ENCODE data around the gene AXIN2. TPM values are rescaled to one million over a fixed set of nuclear protein-coding genes. Genes with fewer than 3 reads are reported as not detected.
"Not testable (repeated sequence)": the region's sequence is repeated elsewhere in the genome, so short reads cannot be mapped to it uniquely, and the experiment has no call there.

Gene AXIN2
- polyA plus RNA-seq, 1 donor from 2014 or later: 0.40 TPM

DNA sequence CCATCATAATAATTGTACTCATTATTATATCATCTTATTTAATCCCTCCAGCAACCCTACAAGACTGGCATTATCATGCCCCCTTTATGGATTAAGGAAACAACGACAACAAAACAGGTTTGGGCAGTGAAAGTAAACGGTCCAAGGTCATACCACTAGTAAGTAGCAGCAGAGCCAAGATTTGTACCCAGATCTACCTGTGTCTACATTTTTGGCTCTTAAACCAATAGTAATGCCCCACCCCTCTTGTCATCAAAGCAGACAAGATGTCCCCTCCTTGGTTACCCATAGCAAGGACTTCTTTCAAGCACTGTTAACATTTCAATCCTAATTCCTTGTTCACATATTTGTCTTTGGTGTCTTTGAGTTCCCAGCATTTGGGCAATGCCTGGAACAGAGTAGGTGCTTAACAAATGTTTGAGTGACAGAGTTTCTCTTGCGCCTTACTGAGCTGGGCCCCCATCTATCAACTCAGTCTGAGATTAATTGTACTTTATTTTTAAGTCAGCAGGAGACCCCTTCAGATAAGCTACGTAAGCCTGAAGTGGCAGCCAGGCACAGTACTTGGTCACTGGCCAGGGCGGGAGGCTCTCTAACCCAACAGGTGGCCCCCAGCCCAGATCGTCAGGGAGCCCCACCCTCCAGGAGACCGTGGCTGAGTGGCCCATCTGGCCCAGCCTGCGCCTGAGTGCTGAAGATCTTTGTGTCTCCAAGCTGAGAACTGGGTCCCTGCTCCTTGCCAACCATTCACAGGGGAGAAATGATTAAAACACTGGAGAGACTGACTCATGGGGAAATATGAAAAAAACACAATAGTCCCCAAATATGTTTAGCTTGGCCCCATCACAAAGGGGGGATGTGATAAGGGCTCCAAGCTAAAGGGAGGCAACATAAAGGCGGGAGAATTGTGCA lies 75.8 kb downstream of the AXIN2 start:
- peaks cover 2% of the 10 kb centered on the region for H3K36me3 Mint-ChIP-seq
- H3K4me1 Mint-ChIP-seq: no peaks in the 10 kb centered on the region
- peaks cover 5% of the 10 kb centered on the region for H3K27me3 Mint-ChIP-seq
- no peak overlapping the region for H3K27ac Mint-ChIP-seq
- no peak overlapping the region for H3K4me3 Mint-ChIP-seq
- peaks cover 0 to 4% (median 3%) of the 10 kb centered on the region in 3 donors for H3K9me3 Mint-ChIP-seq

DNA sequence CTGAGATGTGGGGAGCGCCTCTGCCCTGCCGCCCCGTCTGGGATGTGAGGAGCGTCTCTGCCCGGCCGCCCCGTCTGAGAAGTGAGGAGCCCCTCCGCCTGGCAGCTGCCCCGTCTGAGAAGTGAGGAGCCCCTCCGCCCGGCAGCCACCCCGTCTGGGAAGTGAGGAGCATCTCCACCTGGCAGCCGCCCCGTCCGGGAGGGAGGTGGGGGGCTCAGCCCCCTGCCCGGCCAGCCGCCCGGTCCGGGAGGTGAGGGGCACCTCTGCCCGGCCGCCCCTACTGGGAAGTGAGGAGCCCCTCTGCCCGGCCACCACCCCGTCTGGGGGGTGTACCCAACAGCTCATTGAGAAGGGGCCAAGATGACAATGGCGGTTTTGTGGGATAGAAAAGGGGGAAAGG lies 77.0 kb downstream of the AXIN2 start:
- H3K27ac Mint-ChIP-seq, H3K4me1 Mint-ChIP-seq, H3K9me3 Mint-ChIP-seq, H3K4me3 Mint-ChIP-seq, H3K36me3 Mint-ChIP-seq, H3K27me3 Mint-ChIP-seq: not testable (repeated sequence)

DNA sequence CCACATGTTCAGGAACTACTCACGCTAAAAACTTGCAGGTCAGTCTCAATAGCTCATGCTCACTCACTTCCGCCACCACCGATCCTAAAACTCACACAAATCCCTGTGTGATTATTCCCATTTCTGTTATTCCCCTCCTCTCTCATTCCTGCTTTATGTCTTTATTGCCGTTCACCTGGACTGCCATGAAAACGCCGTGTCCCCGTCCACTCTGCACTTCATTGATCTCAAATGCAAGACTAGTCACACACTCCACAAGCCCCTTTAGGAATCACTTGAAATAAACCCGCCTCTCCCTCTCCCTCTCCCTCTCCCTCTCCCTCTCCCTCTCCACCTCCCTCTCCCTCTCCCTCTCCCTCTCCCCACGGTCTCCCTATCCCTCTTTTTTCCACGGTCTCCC lies 78.0 kb downstream of the AXIN2 start:
- Mint-ChIP-seq H3K36me3 (no peaks in the 10 kb centered on the region), H3K27ac (no peak overlapping the region), H3K9me3 (peaks cover 0 to 4% (median 3%) of the 10 kb centered on the region in 3 donors), H3K4me3 (no peak overlapping the region), H3K27me3 (peaks cover 5% of the 10 kb centered on the region), H3K4me1 (no peaks in the 10 kb centered on the region)

DNA sequence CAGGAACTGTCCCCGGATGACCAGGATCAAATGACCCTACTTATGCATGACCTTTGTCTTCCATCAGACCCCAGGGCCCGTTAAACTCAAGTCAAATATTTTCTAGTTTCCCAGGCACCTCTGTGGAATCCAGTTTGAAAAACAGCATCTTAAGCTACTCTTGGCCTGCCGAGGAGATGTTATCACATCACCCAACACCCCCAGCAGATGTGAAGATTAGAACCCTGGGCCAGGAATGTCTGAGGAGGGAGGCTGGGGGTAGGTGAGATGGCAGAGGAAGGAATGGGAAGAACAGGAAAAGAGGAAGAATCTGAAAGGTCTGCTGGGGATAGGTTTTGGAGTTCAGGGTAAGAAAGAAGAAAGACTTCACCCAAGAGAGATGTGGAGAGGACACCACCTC lies 79.2 kb downstream of the AXIN2 start:
- no peak overlapping the region for H3K4me3 Mint-ChIP-seq
- no peak overlapping the region for H3K27ac Mint-ChIP-seq
- H3K27me3 Mint-ChIP-seq: peaks cover 5% of the 10 kb centered on the region
- no peaks in the 10 kb centered on the region for H3K36me3 Mint-ChIP-seq
- no peaks in the 10 kb centered on the region for H3K4me1 Mint-ChIP-seq
- H3K9me3 Mint-ChIP-seq: peaks cover 0 to 4% (median 3%) of the 10 kb centered on the region in 3 donors

DNA sequence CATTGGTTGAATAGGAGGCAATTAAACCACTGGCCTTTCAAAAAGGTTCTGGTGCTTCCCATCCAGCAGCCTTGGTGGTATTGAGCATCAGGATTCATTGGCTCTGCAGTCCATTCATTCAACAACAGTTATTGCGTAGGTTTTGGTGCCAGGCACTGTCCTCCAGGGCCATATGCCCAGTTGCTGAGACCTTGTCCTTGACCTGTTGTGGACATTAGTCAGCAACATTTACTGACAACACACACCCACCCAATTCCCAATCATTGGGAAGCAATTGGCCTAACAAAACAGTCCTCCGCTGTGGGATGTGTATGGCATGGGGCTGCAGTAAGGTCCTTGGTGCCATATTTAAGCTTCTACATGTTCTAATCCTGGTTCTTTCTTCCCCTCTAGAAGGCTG lies 82.2 kb downstream of the AXIN2 start:
- Mint-ChIP-seq H3K4me1 (no peaks in the 10 kb centered on the region), H3K36me3 (no peaks in the 10 kb centered on the region), H3K4me3 (no peak overlapping the region), H3K27me3 (no peaks in the 10 kb centered on the region), H3K27ac (no peak overlapping the region), H3K9me3 (peaks cover 2 to 4% (median 3%) of the 10 kb centered on the region in 3 donors)
